Stimulated activated naive CD4-positive, alpha-beta T cell (primary cell): ENCODE measurements around the gene RAB11FIP3.
"Not testable (repeated sequence)": the region's sequence is repeated elsewhere in the genome, so short reads cannot be mapped to it uniquely, and the experiment has no call there.

Experiments
- DNase-seq, 6 experiments: peaks; one replicate each; lab custom pipeline; 2025; lab: John Stamatoyannopoulos, UW

The RAB11FIP3 gene

DNA sequence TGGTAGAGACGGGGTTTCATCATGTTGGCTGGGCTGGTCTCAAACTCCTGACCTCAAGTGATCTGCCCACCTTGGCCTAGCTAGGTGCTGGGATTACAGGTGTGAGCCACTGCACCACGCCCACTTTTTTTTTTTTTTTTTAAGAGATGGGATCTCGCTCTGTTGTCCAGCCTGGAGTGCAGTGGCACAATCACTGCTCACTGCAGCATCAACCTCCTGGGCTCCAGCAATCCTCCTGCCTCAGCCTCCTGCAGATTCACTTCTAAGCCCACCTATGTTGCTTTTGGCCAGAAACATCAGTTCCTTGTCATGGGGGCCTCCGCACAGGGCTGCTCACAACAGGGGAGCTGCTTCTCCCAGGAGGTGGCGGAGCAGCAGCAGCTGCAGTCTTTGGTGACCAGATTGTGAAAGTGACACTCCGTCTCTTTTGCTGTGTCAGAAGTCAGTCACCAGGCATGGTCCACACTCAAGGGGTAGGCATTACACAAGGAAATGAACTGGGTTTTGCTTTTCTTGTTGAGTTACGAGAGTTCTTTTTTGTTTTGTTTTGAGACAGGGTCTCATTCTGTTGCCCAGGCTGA lies 32.9 kb upstream of the RAB11FIP3 start:
- DNase-seq = no peak

DNA sequence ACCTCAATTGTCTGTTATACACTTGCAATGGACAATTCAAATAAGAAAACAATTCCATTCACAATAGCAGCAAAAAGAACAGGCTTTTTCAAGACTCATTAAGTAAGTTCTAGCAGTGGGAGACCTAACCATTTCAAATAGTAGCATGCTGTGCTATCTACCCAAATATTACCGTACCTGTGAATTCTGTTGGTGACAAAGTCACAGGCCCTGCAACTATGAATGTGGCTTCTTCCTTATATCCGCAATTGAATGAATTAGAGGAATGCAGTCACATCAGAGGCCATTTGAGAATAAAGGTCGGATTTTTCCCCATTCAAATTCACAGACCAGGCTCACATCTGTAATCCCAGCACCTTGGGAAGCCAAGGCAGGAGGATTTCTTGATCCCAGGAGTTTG lies 29.2 kb upstream of the RAB11FIP3 start:
- no peak for DNase-seq

GRCh38 chr16:396605-397004 lies 28.8 kb upstream of the RAB11FIP3 start:
- DNase-seq = peak in 2 of 6 experiments; percentile 10 to 30

GRCh38 chr16:397135-397661 lies 28.3 kb upstream of the RAB11FIP3 start, which contains the start of gene NME4:
TSS of gene NME4 (plus strand) at chr16:397199. CDS start at chr16:397223, 24 bp downstream.
- DNase-seq = peak in 5 of 6 experiments; percentile 14 to 48 (median 26)

- DNase-seq = peak in 4 of 6 experiments; percentile 6 to 53 (median 16)
These were observed 27.6 kb upstream of the RAB11FIP3 start for GRCh38 chr16:397736-398332.

- no peak for DNase-seq
These were observed 26.7 kb upstream of the RAB11FIP3 start for GRCh38 chr16:398561-399339.

DNA sequence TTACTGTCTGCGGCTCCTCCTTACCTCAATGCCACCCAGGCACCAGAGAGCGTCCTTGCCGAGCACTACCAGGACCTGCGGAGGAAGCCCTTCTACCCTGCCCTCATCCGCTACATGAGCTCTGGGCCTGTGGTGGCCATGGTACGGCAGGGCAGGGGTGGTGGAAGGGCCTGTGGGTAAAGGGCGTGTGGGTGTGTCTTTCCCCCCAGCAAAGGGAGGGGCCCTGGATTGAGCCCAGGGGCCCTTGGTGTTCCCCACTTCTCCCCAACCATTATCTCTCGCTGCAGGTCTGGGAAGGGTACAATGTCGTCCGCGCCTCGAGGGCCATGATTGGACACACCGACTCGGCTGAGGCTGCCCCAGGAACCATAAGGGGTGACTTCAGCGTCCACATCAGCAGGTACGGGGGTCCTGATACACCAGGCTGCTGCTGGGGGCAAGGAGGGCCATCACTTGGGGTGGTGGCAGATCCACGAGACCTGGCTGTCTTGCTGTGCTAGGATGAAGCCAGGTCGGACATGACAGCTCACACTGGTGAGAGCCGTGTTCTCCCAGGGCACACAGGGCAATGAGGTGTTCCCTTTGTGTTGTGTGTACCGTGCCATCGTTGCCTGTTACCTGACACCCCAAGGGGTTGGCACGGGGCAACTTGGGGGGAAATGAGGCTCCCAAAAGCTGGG lies 26.0 kb upstream of the RAB11FIP3 start:
- DNase-seq = no peak

- no peak for DNase-seq
These were observed 25.3 kb upstream of the RAB11FIP3 start for GRCh38 chr16:400061-400591.

GRCh38 chr16:401468-402348 lies 23.7 kb upstream of the RAB11FIP3 start, which contains the start of gene DECR2:
TSS of gene DECR2 (plus strand) at chr16:401885. CDS start at chr16:401964, 79 bp downstream.
- peak; percentile 93 to 99 (median 98) for DNase-seq

GRCh38 chr16:404971-405486 lies 20.4 kb upstream of the RAB11FIP3 start:
- no peak for DNase-seq

DNA sequence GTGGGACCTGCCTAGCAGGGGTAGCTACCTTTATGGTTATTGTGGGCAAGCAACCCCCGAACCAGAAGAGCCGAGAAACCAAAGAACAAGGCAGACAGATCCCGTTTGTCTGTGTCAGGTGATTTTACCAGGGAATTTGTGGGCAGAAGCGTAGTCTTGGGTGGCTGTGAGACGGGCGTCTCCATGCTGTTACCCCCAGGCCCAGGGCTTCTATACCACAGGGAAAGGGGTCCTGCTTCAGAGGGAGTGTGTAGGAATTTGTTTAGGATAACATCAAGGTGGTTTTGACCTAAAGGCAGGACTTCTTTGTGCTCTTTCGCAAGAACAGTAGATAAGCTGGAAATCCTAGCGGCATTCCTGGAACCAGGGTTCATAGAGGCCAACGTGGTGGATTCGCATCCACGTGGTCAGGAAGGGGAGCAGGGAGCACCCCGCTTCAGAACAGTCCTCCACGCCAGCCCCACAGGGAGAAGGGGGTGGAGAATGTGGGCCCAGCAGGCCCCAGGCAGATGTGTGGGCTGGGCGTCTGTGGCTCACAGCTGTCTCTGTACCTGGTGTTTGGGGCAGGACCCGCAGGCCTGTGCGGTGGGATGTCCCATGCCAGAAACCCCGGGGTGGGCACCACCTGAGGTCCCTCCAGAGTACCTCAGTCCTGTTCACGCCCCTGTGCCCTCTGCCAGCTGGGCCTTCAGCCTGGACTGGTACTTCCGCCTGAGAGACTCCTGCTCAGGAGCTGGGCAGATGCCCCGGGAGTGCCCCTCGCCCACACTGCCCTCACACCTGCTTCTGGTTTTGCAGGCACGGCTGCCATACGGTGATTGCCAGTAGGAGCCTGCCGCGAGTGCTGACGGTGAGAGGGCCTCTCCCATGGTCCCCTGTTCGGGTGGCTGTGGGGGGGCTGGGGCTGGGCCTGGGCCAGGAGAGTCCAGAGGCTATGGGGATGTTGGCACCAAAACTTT lies 19.6 kb upstream of the RAB11FIP3 start:
- DNase-seq = no peak

- no peak for DNase-seq
These were observed 18.2 kb upstream of the RAB11FIP3 start for GRCh38 chr16:407253-407652.

- DNase-seq = no peak
These were observed 14.8 kb upstream of the RAB11FIP3 start for GRCh38 chr16:410516-411178.

- DNase-seq = no peak
These were observed 13.7 kb upstream of the RAB11FIP3 start for GRCh38 chr16:411576-412265.

DNA sequence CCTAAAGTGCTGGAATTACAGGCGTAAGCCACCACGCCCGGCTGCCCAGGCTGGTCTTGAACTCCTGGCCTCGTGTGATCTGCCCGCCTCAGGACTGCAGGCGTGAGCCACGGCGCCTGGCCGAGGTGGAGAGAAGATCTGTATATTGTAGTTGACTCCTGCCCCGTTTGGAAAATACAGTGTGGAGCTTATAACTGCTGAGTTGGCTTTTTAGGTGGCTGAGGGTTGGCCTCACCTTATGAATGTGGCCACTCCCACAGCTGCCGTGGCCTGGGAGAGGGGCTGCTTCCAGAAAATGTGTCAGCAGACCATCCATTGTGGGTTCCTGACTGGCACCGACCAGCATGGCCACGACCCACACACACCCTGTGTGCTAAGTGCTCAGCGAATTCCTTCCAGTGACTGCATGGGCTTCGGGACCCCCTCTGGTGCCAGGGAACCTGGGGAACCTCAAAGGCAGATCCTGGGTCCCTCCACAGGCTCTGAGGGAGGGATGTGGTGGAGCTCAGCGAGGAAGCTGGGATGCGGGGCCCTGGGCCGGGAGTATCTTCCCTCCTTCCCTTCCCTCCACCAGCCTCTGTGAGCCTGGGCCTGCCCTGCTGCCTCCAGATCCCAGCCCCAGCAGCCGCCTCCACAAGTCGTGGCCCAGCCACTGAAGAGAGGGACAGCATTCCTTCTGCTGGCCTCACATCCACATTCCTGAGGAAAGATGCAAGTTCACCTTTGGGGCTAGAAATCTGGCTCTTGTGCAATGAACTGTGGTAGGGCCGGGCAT lies 10.9 kb upstream of the RAB11FIP3 start:
- no peak for DNase-seq

DNA sequence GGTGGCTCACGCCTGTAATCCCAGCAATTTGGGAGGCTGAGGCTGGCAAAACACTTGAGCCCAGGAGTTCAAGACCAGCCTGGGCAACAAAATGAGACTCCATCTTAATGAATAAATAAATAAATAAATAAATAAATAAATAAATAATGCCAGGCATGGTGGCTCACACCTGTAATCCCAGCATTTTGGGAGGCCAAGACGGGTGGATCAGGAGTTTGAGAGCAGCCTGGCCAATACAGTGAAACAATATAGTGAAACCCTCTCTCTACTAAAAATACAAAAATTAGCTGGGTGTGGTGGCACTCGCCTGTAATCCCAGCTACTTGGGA lies 10.3 kb upstream of the RAB11FIP3 start:
- not testable (repeated sequence) for DNase-seq

DNA sequence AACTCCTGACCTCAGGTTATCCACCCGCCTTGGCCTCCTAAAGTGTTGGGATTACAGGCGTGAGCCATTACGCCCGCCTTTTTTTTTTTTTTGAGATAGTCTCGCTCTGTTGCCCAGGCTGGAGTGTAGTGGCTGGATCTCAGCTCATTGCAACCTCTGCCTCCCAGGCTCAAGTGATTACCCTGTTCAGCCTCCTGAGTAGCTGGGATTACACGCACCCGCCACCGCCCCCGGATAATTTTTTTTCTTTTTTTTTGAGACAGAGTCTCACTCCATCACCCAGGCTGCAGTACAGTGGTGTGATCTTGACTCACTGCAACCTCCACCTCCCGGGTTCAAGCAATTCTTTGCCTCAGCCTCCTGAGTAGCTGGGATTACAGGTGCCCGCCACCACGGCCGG lies 3.3 kb upstream of the RAB11FIP3 start:
- DNase-seq = not testable (repeated sequence)
